SU-DHL-6 (cell line): Measurements from ENCODE around the gene DOK6.

ENCODE experiments used
- H2AFZ ChIP-seq: fragments of 200-600 bp; sonication (generic); 2 replicates; pipeline ENCODE4 v1.6.1; 2014; ENCODE audit warnings: low read depth, mild to moderate bottlenecking, moderate library complexity, mixed read lengths, antibody characterized with exemption, low read length; ENCODE audit not compliant: severe bottlenecking
- H3F3A ChIP-seq: fragments of 200-600 bp; shearing (Covaris generic); 2 replicates; pipeline ENCODE4 v1.6.0; 2016; ENCODE audit warnings: antibody characterized with exemption, mild to moderate bottlenecking; ENCODE audit not compliant: insufficient read depth
- H3K27ac ChIP-seq: fragments of 200-600 bp; sonication (generic); 2 replicates; pipeline ENCODE4 v1.5.1; 2016; ENCODE audit warnings: low read depth, mild to moderate bottlenecking, low read length, moderate library complexity, mixed read lengths
- H3K27me3 ChIP-seq: fragments of 200-600 bp; sonication (generic), shearing (Covaris generic); 2 replicates; pipeline ENCODE4 v1.6.0; 2014; ENCODE audit warnings: mild to moderate bottlenecking, low read length
- H3K36me3 ChIP-seq: fragments of 200-600 bp; sonication (generic); 2 replicates; pipeline ENCODE4 v1.6.1; 2014; ENCODE audit warnings: mild to moderate bottlenecking, low read length, mixed read lengths
- H3K4me2 ChIP-seq: fragments of 300-600, 200-600 bp; shearing (Covaris generic), sonication (generic); 2 replicates; pipeline ENCODE4 v1.6.0; 2014; ENCODE audit warnings: low read length, low read depth, mild to moderate bottlenecking; ENCODE audit not compliant: poor library complexity, severe bottlenecking
- H3K4me3 ChIP-seq: fragments of 200-600 bp; sonication (generic); 2 replicates; pipeline ENCODE4 v1.5.1; 2014; ENCODE audit warnings: antibody characterized with exemption, low read length, mild to moderate bottlenecking, mixed read lengths; ENCODE audit not compliant: insufficient read depth, poor library complexity, severe bottlenecking
- H3K79me2 ChIP-seq: fragments of 200-600 bp; sonication (generic); 2 replicates; pipeline ENCODE4 v1.6.1; 2014; ENCODE audit warnings: mild to moderate bottlenecking, low read length, moderate library complexity; ENCODE audit not compliant: insufficient read depth
- H3K9ac ChIP-seq: fragments of 200-600 bp; sonication (generic); 2 replicates; pipeline ENCODE4 v1.7.0; 2014; ENCODE audit warnings: mild to moderate bottlenecking, low read length
- H3K9me2 ChIP-seq: fragments of 200-600 bp; sonication (generic); replicated peaks from 2 replicates; pipeline ENCODE4 v1.6.1; 2014; ENCODE audit warnings: low read length; ENCODE audit not compliant: insufficient read depth
- H3K9me3 ChIP-seq: fragments of 200-600 bp; sonication (generic); 2 replicates; pipeline ENCODE4 v1.6.1; 2014; ENCODE audit warnings: low read length, mixed read lengths; ENCODE audit not compliant: insufficient read depth
- H4K20me1 ChIP-seq: fragments of 200-600 bp; sonication (generic); 2 replicates; pipeline ENCODE4 v1.6.1; 2014; ENCODE audit warnings: low read depth, mild to moderate bottlenecking, antibody characterized with exemption, low read length, moderate library complexity, mixed read lengths
- CTCF ChIP-seq: fragments of 200-600 bp; sonication (generic); IDR thresholded peaks from one replicate; pipeline ENCODE4 v1.5.1; 2017; ENCODE audit warnings: antibody characterized with exemption, mild to moderate bottlenecking, low read length, moderate library complexity; ENCODE audit not compliant: insufficient read depth, poor library complexity, severe bottlenecking
- EZH2phosphoT487 ChIP-seq: fragments of 200-600 bp; sonication (generic), shearing (Covaris generic); conservative IDR thresholded peaks from 2 replicates; pipeline ENCODE4 v1.6.1; 2018; ENCODE audit warnings: mild to moderate bottlenecking, antibody characterized with exemption, low read length, moderate library complexity, mixed read lengths

Gene DOK6

GRCh38 chr18:69487488-69488394 is 87.1 kb downstream of the DOK6 start:
- Histone ChIP-seq H3K9me2 (no peaks in the 10 kb centered on the region), H3K9me3 (no peaks in the 10 kb centered on the region), H3K36me3 (no peaks in the 10 kb centered on the region), H4K20me1 (no peaks in the 10 kb centered on the region), H3F3A (no peaks in the 10 kb centered on the region), H3K27ac (no peak overlapping the region), H3K79me2 (no peaks in the 10 kb centered on the region), H3K27me3 (no peaks in the 10 kb centered on the region), H3K4me3 (no peak overlapping the region), H3K9ac (no peak overlapping the region), H2AFZ (no peak overlapping the region), H3K4me2 (no peak overlapping the region)
- TF ChIP-seq EZH2phosphoT487 (no peak), CTCF (no peak)

- H3K9ac ChIP-seq, result no peak overlapping the region
- H3K9me2 ChIP-seq, result no peaks in the 10 kb centered on the region
- no peaks in the 10 kb centered on the region for H3F3A ChIP-seq
- TF ChIP-seq CTCF, result no peak
- TF ChIP-seq EZH2phosphoT487, result no peak
- no peaks in the 10 kb centered on the region for H3K9me3 ChIP-seq
- no peaks in the 10 kb centered on the region for H4K20me1 ChIP-seq
- H3K79me2 ChIP-seq, result no peaks in the 10 kb centered on the region
- no peak overlapping the region for H3K27ac ChIP-seq
- no peak overlapping the region for H3K4me3 ChIP-seq
- no peak overlapping the region for H2AFZ ChIP-seq
- H3K27me3 ChIP-seq, result no peaks in the 10 kb centered on the region
- H3K36me3 ChIP-seq, result no peaks in the 10 kb centered on the region
- H3K4me2 ChIP-seq, result no peak overlapping the region
Measured at GRCh38 chr18:69490072-69490471, 89.4 kb downstream of the DOK6 start.

- no peak for TF ChIP-seq EZH2phosphoT487
- no peak for TF ChIP-seq CTCF
Measured at GRCh38 chr18:69490813-69491212, 90.1 kb downstream of the DOK6 start.

More at GRCh38 chr18:69490813-69491212, 90.1 kb downstream of the DOK6 start:
- H3K27ac ChIP-seq, result no peak overlapping the region
- H3K27me3 ChIP-seq, result no peaks in the 10 kb centered on the region
- H4K20me1 ChIP-seq, result no peaks in the 10 kb centered on the region
- no peaks in the 10 kb centered on the region for H3K9me3 ChIP-seq
- no peaks in the 10 kb centered on the region for H3K79me2 ChIP-seq
- no peak overlapping the region for H3K9ac ChIP-seq
- no peaks in the 10 kb centered on the region for H3K36me3 ChIP-seq
- no peak overlapping the region for H2AFZ ChIP-seq
- H3K4me2 ChIP-seq, result no peak overlapping the region
- H3K4me3 ChIP-seq, result no peak overlapping the region
- no peaks in the 10 kb centered on the region for H3F3A ChIP-seq
- no peaks in the 10 kb centered on the region for H3K9me2 ChIP-seq
